GM19025 (cell line): Measurements from ENCODE around the gene UBE3D.
"Not testable (repeated sequence)": the region's sequence is repeated elsewhere in the genome, so short reads cannot be mapped to it uniquely, and the experiment has no call there.

Experiments used
- ATAC-seq: cut with Tn5 transposase; IDR thresholded peaks from one replicate; pipeline ENCODE4 v1.9.1; 2021; ENCODE audit warnings: mild to moderate bottlenecking, low read depth, moderate library complexity; ENCODE audit not compliant: unreplicated experiment

The UBE3D gene

GRCh38 chr6:82882363-82883023 is 183.1 kb downstream of the UBE3D start:
- no peak for ATAC-seq

GRCh38 chr6:82881519-82881918 is 184.1 kb downstream of the UBE3D start:
- ATAC-seq, result no peak

GRCh38 chr6:82878812-82879211 is 186.8 kb downstream of the UBE3D start:
- no peak for ATAC-seq

- no peak for ATAC-seq
Measured at GRCh38 chr6:82877213-82878195, 188.1 kb downstream of the UBE3D start.

GRCh38 chr6:82875573-82876185 is 190.0 kb downstream of the UBE3D start:
- ATAC-seq, result no peak

GRCh38 chr6:82874867-82875266 is 190.8 kb downstream of the UBE3D start:
- no peak for ATAC-seq

GRCh38 chr6:82872185-82872584 is 193.5 kb downstream of the UBE3D start:
- no peak for ATAC-seq

- ATAC-seq, result no peak
Measured at GRCh38 chr6:82870582-82871172, 195.0 kb downstream of the UBE3D start.

- ATAC-seq, result no peak
Measured at GRCh38 chr6:82869493-82869892, 196.1 kb downstream of the UBE3D start.

GRCh38 chr6:82867946-82868345 is 197.7 kb downstream of the UBE3D start:
- ATAC-seq, result no peak

GRCh38 chr6:82866446-82866845 is 199.2 kb downstream of the UBE3D start:
- ATAC-seq, result no peak

GRCh38 chr6:82865461-82865860 is 200.2 kb downstream of the UBE3D start:
- no peak for ATAC-seq

- no peak for ATAC-seq
Measured at GRCh38 chr6:82863781-82864180, 201.9 kb downstream of the UBE3D start.

- no peak for ATAC-seq
Measured at GRCh38 chr6:82862543-82862942, 203.1 kb downstream of the UBE3D start.

GRCh38 chr6:82861121-82861520 is 204.5 kb downstream of the UBE3D start:
- ATAC-seq, result no peak

- ATAC-seq, result not testable (repeated sequence)
Measured at GRCh38 chr6:82856077-82856476, 209.6 kb downstream of the UBE3D start.

- not testable (repeated sequence) for ATAC-seq
Measured at GRCh38 chr6:82852904-82853303, 212.7 kb downstream of the UBE3D start.

- no peak for ATAC-seq
Measured at GRCh38 chr6:82843291-82843885, 222.3 kb downstream of the UBE3D start.

GRCh38 chr6:82842721-82843120 is 222.9 kb downstream of the UBE3D start:
- no peak for ATAC-seq
